ENCODE results near the gene CLPTM1. TPM values are rescaled to one million over a fixed set of nuclear protein-coding genes. Genes with fewer than 3 reads are reported as not detected.
A peak's percentile ranks its signal among the peaks of the same experiment; 100 is the strongest.

Gene CLPTM1
- total and polyA plus RNA-seq, 2 experiments from 2014 or later: 41.6 to 71.5 TPM

GRCh38 chr19:44951179-44952159 lies 3.7 kb upstream of the CLPTM1 start:
- Mint-ChIP-seq H3K4me1 (peaks cover 10% of the 10 kb centered on the region), H3K27ac (no peak overlapping the region), H3K27me3 (ENCODE audit: insufficient read depth, low read depth, poor library complexity) (peaks cover 19% of the 10 kb centered on the region), H3K36me3 (ENCODE audit: low read depth) (no peaks in the 10 kb centered on the region; the same call in 2 of the 3 replicates), H3K4me3 (no peak overlapping the region), H3K9me3 (no peaks in the 10 kb centered on the region; the same call in 1 of the 3 replicates)
- no peak overlapping the region for H2AFZ ChIP-seq
- TF ChIP-seq CTCF (conservative IDR thresholded peaks at IDR 0.05; ENCODE audit: low read depth in 2 of 2) (peak; percentile 89 to 100), POLR2AphosphoS5 (IDR thresholded peaks at IDR 0.05; ENCODE audit: low read depth) (no peak), REST (IDR thresholded peaks at IDR 0.05; ENCODE audit: unreplicated experiment) (no peak)
- no peak overlapping the region for H3K4me3 ChIP-seq
- peaks cover 8% of the 10 kb centered on the region for H4K20me1 ChIP-seq (replicated peaks; ENCODE audit: insufficient read depth)
- peaks cover 5% of the 10 kb centered on the region; the same call in 1 of the 2 replicates for H3K4me1 ChIP-seq (ENCODE audit: insufficient read depth)
- H3F3A ChIP-seq (replicated peaks; ENCODE audit: low read depth): peaks cover 17% of the 10 kb centered on the region; the same call in 1 of the 2 replicates
- no peak overlapping the region for H3K27ac ChIP-seq (ENCODE audit: low read depth)
- no peaks in the 10 kb centered on the region for H3K36me3 ChIP-seq (ENCODE audit: insufficient read depth)
- H3K27me3 ChIP-seq (ENCODE audit: insufficient read depth): no peaks in the 10 kb centered on the region
- H3K79me2 ChIP-seq (replicated peaks; ENCODE audit: insufficient read depth): peaks cover 11% of the 10 kb centered on the region
- no peak overlapping the region for H3K4me2 ChIP-seq
- H3K9me2 ChIP-seq (ENCODE audit: insufficient read depth): no peaks in the 10 kb centered on the region
- ATAC-seq: peak; percentile 33
- peak; percentile 96 for DNase-seq (ENCODE audit: low spot score)

GRCh38 chr19:44954278-44954648 lies 917 bp upstream of the CLPTM1 start:
- H3K27me3 Mint-ChIP-seq (ENCODE audit: insufficient read depth, low read depth, poor library complexity): peaks cover 19% of the 10 kb centered on the region
- TF ChIP-seq NANOG (IDR thresholded peaks at IDR 0.05; ENCODE audit: borderline replicate concordance) (no peak), STAT1 (IDR thresholded peaks at IDR 0.05; ENCODE audit: unreplicated experiment) (no peak), EZH2phosphoT487 (IDR thresholded peaks at IDR 0.05; ENCODE audit: unreplicated experiment) (no peak), ZNF462 (CRISPR knock-in tag; IDR thresholded peaks at IDR 0.05) (no peak), ZNF114 (CRISPR knock-in tag; IDR thresholded peaks at IDR 0.05) (no peak)

More at GRCh38 chr19:44954278-44954648, 917 bp upstream of the CLPTM1 start:
- Histone ChIP-seq H4K20me1 (replicated peaks; ENCODE audit: insufficient read depth) (peaks cover 15% of the 10 kb centered on the region), H3K4me1 (ENCODE audit: insufficient read depth) (peaks cover 5% of the 10 kb centered on the region), H3K27ac (ENCODE audit: low read depth) (peak overlapping the region; percentile 90), H3K79me2 (replicated peaks; ENCODE audit: insufficient read depth) (peaks cover 39% of the 10 kb centered on the region), H3K27me3 (ENCODE audit: insufficient read depth) (no peaks in the 10 kb centered on the region), H3K4me3 (peak overlapping the region; percentile 59), H3K36me3 (ENCODE audit: insufficient read depth) (no peaks in the 10 kb centered on the region), H2AFZ (peak overlapping the region; percentile 77), H3F3A (replicated peaks; ENCODE audit: low read depth) (peaks cover 20% of the 10 kb centered on the region; the same call in 1 of the 2 replicates), H3K4me2 (peak overlapping the region; percentile 86), H3K9me2 (ENCODE audit: insufficient read depth) (no peaks in the 10 kb centered on the region)
- no peaks in the 10 kb centered on the region; the same call in 2 of the 3 replicates for H3K9me3 Mint-ChIP-seq
- no peaks in the 10 kb centered on the region; the same call in 2 of the 3 replicates for H3K36me3 Mint-ChIP-seq (ENCODE audit: low read depth)
- peak overlapping the region; percentile 99 for H3K27ac Mint-ChIP-seq
- peaks cover 24% of the 10 kb centered on the region for H3K4me1 Mint-ChIP-seq
- no peak for ATAC-seq
- DNase-seq (ENCODE audit: low spot score): no peak
- H3K4me3 Mint-ChIP-seq: peak overlapping the region; percentile 97

Measured in GM23338 (cell line).